Urinary bladder (tissue), 4 donors: Measurements from ENCODE around the gene MICAL1. TPM values are rescaled to one million over a fixed set of nuclear protein-coding genes. Genes with fewer than 3 reads are reported as not detected.

ENCODE experiments used
- DNase-seq: peaks from one replicate; pipeline ENCODE4 v3.0.0-alpha.2; 2015; ENCODE audit errors: extremely low spot score
- H3K27ac ChIP-seq: one replicate; pipeline ENCODE4 v1.5.1; 2013; ENCODE audit warnings: low read depth, mild to moderate bottlenecking, moderate library complexity
- H3K36me3 ChIP-seq: one replicate; pipeline ENCODE4 v1.6.1; 2013; ENCODE audit warnings: mild to moderate bottlenecking, moderate library complexity; ENCODE audit not compliant: insufficient read depth
- H3K4me1 ChIP-seq: one replicate; pipeline ENCODE4 v1.6.1; 2013; ENCODE audit warnings: mild to moderate bottlenecking, moderate library complexity; ENCODE audit not compliant: insufficient read depth
- H3K4me3 ChIP-seq: one replicate; pipeline ENCODE4 v1.5.1; 2013; ENCODE audit warnings: low read depth, low read length
- WGBS: extraction: QIAGEN DNeasy Blood & Tissue Kit; methylation state at CpG from one replicate; pipeline ENCODE4 v1.1.7; 2013; 5-methylcytosine and 5-hydroxymethylcytosine counted together
- polyA plus RNA-seq: library from polyadenylated mRNA; stranded (reverse); fragments of 200-250 nt; gene quantifications from one replicate; pipeline ENCODE4 v1.2.3, GENCODE V29; 2013
- total RNA-seq: library from RNA; depleted of rRNA; stranded (reverse); fragments of >200 nt; gene quantifications from one replicate; pipeline ENCODE4 v1.2.3, GENCODE V29; 2014
- donor health status: healthy with polysubstance abuse.
- donor health status: healthy.

The MICAL1 gene, protein sequence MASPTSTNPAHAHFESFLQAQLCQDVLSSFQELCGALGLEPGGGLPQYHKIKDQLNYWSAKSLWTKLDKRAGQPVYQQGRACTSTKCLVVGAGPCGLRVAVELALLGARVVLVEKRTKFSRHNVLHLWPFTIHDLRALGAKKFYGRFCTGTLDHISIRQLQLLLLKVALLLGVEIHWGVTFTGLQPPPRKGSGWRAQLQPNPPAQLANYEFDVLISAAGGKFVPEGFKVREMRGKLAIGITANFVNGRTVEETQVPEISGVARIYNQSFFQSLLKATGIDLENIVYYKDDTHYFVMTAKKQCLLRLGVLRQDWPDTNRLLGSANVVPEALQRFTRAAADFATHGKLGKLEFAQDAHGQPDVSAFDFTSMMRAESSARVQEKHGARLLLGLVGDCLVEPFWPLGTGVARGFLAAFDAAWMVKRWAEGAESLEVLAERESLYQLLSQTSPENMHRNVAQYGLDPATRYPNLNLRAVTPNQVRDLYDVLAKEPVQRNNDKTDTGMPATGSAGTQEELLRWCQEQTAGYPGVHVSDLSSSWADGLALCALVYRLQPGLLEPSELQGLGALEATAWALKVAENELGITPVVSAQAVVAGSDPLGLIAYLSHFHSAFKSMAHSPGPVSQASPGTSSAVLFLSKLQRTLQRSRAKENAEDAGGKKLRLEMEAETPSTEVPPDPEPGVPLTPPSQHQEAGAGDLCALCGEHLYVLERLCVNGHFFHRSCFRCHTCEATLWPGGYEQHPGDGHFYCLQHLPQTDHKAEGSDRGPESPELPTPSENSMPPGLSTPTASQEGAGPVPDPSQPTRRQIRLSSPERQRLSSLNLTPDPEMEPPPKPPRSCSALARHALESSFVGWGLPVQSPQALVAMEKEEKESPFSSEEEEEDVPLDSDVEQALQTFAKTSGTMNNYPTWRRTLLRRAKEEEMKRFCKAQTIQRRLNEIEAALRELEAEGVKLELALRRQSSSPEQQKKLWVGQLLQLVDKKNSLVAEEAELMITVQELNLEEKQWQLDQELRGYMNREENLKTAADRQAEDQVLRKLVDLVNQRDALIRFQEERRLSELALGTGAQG
- 25.5 TPM for total RNA-seq
- polyA plus RNA-seq, result 83.8 TPM

- Histone ChIP-seq H3K27ac (peak within 1 kb of the TSS; percentile 83), H3K4me3 (peak within 1 kb of the TSS; percentile 77), H3K36me3 (no peaks in the 10 kb centered on the region), H3K4me1 (peaks cover 1% of the 10 kb centered on the region)
- under 1% methylated on average over 70 of the region's 70 CpGs for WGBS
- DNase-seq, result peak; percentile 13
Observed at GRCh38 chr6:109455437-109456110, at the start of gene MICAL1. Gene MICAL1, minus strand, starts transcription at chr6:109455772. Its CDS starts 1,576 bp downstream, at chr6:109454196.

DNA sequence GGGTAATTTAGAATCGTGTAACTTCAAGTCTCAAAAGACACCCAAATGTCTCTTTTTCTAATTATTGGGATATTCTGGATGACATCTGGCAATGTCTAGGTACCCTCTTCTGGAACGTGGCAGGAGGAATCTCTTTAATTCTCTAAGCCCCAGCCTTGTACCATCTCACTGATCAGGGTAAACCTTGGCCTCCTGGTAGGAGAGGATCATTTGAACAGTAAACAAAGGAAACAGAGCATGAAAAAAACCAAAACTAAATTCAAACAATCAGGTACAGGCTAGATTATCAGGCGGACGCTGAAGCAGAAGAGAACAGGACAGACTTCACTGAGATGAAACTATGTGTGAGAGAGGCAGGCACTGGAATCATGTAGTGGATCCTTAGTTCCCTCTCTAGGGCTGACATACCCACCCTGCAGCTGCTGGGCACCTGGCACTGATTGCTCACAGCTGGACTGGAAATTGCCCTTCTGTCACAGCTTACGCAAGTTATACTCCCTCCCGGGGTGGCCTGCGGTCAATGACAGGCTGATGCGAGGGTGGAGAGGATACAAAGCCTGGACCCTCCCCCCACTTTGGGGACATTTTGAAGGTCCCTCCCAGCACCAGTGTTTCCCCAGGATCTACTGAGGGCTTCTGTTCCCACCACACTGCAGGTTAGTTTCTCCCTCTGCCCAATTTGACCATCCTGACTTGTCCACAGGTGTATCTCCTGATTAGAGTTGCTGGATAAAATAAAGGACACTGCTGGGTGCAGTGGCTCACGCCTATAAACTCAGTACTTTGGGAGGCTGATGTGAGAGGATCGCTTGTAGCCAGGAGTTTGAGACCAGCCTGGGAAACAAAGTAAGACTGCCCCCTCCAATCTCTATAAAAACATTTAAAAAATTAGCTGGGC lies 48.0 kb upstream of the MICAL1 start:
- H3K4me1 ChIP-seq, result no peaks in the 10 kb centered on the region
- H3K27ac ChIP-seq, result no peak overlapping the region
- no peak overlapping the region for H3K4me3 ChIP-seq
- no peak for DNase-seq
- WGBS, result 59% methylated on average over 10 of the region's 10 CpGs
- H3K36me3 ChIP-seq, result no peaks in the 10 kb centered on the region

- no peak for DNase-seq
- H3K4me3 ChIP-seq, result no peak overlapping the region
- H3K36me3 ChIP-seq, result no peaks in the 10 kb centered on the region
- WGBS, result 82% methylated on average over 2 of the region's 2 CpGs
- no peak overlapping the region for H3K27ac ChIP-seq
- H3K4me1 ChIP-seq, result no peaks in the 10 kb centered on the region
Observed at GRCh38 chr6:109498936-109499335, 43.4 kb upstream of the MICAL1 start.

DNA sequence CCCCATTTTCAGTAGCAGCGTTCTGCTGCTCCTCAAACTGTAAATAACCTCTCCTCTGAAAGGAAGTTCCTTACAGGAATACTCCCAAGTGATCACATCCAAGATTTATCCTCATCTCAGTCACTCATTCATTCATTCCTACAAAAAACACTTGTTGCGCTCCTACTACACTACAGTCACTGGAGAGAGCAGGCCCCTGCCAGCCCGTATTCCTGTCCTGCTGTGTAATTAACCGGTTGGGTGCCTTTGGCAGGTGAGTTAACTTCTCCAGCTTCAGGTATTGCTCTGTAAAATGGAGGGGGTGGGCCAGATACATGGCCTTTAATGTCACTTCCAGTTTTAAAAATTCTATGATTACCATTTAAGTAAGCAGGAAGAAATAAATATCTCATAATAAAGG lies 42.5 kb upstream of the MICAL1 start:
- no peaks in the 10 kb centered on the region for H3K4me1 ChIP-seq
- no peak overlapping the region for H3K4me3 ChIP-seq
- WGBS, result 77% methylated on average over 4 of the region's 4 CpGs
- H3K27ac ChIP-seq, result no peak overlapping the region
- DNase-seq, result no peak
- H3K36me3 ChIP-seq, result no peaks in the 10 kb centered on the region

GRCh38 chr6:109496036-109496772 lies 40.6 kb upstream of the MICAL1 start:
- Histone ChIP-seq H3K4me3 (no peak overlapping the region), H3K4me1 (no peaks in the 10 kb centered on the region), H3K36me3 (no peaks in the 10 kb centered on the region), H3K27ac (no peak overlapping the region)
- 59% methylated on average over 9 of the region's 9 CpGs for WGBS
- no peak for DNase-seq

GRCh38 chr6:109493865-109494264 lies 38.3 kb upstream of the MICAL1 start:
- Histone ChIP-seq H3K27ac (no peak overlapping the region), H3K36me3 (no peaks in the 10 kb centered on the region), H3K4me3 (no peak overlapping the region), H3K4me1 (no peaks in the 10 kb centered on the region)
- DNase-seq, result no peak
- WGBS, result 89% methylated on average over 1 of the region's 1 CpG

DNA sequence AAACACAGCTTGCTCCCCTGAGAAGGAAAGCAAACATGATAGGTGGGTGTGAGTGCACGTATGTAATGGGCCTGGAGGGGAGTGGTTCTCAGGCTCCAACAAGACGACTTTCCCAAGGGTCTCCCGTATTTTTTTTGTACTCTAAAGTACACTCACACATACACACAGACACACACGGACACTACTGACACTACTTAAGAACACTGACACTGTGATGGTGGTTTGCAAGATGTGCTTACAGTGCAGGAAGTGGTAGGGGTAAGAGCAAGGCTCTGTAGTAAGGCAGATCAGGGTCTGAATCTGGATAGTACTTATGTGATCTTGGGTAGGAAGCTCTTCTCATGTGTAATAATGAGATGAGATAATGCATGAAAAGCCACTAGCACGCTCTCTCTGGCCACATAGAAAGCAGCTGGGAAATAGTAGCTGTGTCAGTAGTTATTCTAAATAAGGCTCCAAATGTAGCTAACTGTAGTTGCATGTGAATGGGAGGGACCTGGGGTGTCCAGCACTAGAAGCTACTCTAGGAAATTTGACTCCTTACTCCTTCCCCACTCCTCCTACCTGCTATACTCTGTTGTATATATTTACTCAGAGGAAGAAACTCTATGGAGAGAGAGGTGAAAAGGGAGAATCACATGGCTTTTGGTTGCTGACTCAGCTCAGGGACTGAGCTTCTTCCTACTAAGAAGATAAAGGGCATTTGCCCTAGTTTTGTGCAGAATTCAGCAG lies 35.8 kb upstream of the MICAL1 start:
- Histone ChIP-seq H3K36me3 (no peaks in the 10 kb centered on the region), H3K27ac (no peak overlapping the region), H3K4me3 (no peak overlapping the region), H3K4me1 (no peaks in the 10 kb centered on the region)
- no peak for DNase-seq
- WGBS, result 44% methylated on average over 5 of the region's 5 CpGs

DNA sequence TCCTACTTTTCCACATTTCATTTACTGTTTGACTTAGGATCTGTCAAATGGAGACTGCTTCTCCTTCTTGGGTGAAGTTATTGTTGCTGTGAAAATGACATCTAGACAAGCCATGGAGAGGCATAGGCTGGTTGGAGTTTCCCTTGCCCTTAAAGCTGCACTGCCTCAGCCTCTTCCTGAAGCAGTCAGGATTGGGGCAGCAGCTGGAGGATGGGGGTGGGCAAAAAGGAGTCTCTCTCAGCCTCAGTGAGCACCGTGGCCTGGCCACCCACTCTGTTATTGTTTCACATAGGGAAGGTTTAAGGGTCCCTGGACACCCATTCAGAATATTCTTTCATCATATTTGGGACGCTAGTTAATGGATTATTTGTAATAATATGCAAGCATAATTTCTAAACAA lies 35.1 kb upstream of the MICAL1 start:
- Histone ChIP-seq H3K27ac (no peak overlapping the region), H3K4me1 (no peaks in the 10 kb centered on the region), H3K4me3 (no peak overlapping the region), H3K36me3 (no peaks in the 10 kb centered on the region)
- 55% methylated on average over 2 of the region's 2 CpGs for WGBS
- no peak for DNase-seq

DNA sequence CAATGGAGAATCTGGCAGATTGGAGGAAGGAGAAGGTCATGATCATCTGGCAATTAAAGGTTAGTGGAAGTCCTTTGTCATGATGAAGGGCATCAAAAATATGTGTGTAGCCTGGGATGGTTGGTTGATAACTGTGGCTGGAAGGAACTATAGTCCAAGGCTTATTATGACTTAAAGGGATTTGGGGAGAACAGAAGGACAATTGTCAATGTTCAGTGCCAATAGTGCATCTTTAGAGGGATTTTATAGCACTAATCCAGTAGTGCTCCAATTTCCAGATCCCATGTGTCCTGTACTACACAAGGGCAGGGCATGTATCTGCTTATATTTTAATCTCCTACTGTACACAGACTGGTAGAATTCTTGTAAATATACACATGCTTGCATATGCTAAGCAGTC lies 32.4 kb upstream of the MICAL1 start:
- DNase-seq, result no peak
- H3K4me3 ChIP-seq, result no peak overlapping the region
- H3K36me3 ChIP-seq, result no peaks in the 10 kb centered on the region
- H3K4me1 ChIP-seq, result no peaks in the 10 kb centered on the region
- no peak overlapping the region for H3K27ac ChIP-seq

GRCh38 chr6:109486068-109486467 lies 30.5 kb upstream of the MICAL1 start:
- WGBS, result 80% methylated on average over 1 of the region's 1 CpG
- peaks cover under 1% of the 10 kb centered on the region for H3K4me1 ChIP-seq
- no peaks in the 10 kb centered on the region for H3K36me3 ChIP-seq
- H3K27ac ChIP-seq, result no peak overlapping the region
- no peak for DNase-seq
- H3K4me3 ChIP-seq, result no peak overlapping the region

DNA sequence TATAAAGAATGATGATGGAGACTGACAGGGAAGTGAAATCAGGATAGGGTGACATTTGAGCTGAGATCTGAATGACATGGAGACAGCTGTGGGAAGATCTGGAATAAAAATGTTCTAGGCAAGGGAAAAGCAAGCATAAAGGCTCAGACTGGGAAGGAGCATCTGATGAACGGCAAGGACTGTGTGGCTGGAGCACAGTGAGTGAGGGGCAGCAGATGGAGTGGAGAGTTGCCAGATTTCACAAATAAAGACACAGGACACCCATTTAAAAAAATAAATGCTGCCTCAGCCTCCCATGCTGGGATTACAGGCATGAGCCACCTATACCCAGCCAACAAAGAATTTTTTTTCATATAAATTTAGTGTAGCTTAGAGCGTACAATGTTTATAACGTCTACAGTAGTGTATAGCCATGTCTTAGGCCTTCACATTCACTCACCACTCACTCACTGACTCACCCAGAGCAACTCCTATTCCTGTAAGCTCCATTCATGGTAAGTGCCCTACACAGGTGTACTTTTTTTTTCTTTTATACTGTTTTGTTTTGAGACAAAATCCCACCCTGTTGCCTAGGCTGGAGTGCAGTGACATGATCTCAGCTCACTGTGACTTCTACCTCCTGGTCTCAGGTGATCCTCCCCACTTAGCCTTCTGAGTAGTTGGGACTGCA lies 29.8 kb upstream of the MICAL1 start:
- H3K4me1 ChIP-seq, result peaks cover 3% of the 10 kb centered on the region
- no peak overlapping the region for H3K4me3 ChIP-seq
- H3K27ac ChIP-seq, result no peak overlapping the region
- no peaks in the 10 kb centered on the region for H3K36me3 ChIP-seq
- 54% methylated on average over 3 of the region's 3 CpGs for WGBS
- DNase-seq, result no peak
